K562 (cell line): ENCODE measurements around the gene PRKCSH. TPM values are rescaled to one million over a fixed set of nuclear protein-coding genes. Genes with fewer than 3 reads are reported as not detected.

Experiments used
- ARID4B ChIP-seq: sonication (generic); formaldehyde crosslinking; IDR thresholded peaks from 2 replicates; pipeline ENCODE4 v1.8.0; 2022; ENCODE audit warnings: mild to moderate bottlenecking, missing genetic modification reagents
- ETS2 ChIP-seq: IDR thresholded peaks from 2 replicates; pipeline ENCODE4 v1.6.1; 2016; ENCODE audit warnings: borderline replicate concordance, missing genetic modification characterization, mild to moderate bottlenecking, moderate library complexity, missing compliant biosample characterization; ENCODE audit not compliant: poor library complexity, severe bottlenecking
- FUS ChIP-seq: fragments of 200-400 bp; formaldehyde crosslinking; optimal IDR thresholded peaks from 2 replicates; pipeline ENCODE3; 2017; ENCODE audit warnings: low read depth, low read length
- PKNOX1 ChIP-seq: fragments of 450-650 bp; IDR thresholded peaks from 2 replicates; pipeline ENCODE4 v1.6.1; 2016
- PURB ChIP-seq: sonication (generic); formaldehyde crosslinking; IDR thresholded peaks from 2 replicates; pipeline ENCODE4 v1.9.0; 2021; ENCODE audit warnings: low read depth, mild to moderate bottlenecking, missing genetic modification reagents
- SMARCC2 ChIP-seq: fragments of 450-650 bp; IDR thresholded peaks from 2 replicates; pipeline ENCODE4 v1.6.1; 2017; ENCODE audit warnings: antibody characterized with exemption, moderate library complexity, mild to moderate bottlenecking, low read depth
- SMC3 ChIP-seq: conservative IDR thresholded peaks from 2 replicates; pipeline ENCODE4 v1.6.1; 2011; ENCODE audit warnings: low read depth, low read length, improper control_type of control experiment; ENCODE audit not compliant: insufficient read depth
- SOX6 ChIP-seq: fragments of 450-650 bp; IDR thresholded peaks from 2 replicates; pipeline ENCODE4 v1.6.1; 2014; ENCODE audit warnings: mild to moderate bottlenecking
- SPI1 ChIP-seq: IDR thresholded peaks from 2 replicates; pipeline ENCODE4 v1.6.1; 2011; ENCODE audit warnings: low read depth, low read length, control low read depth, borderline replicate concordance
- TEAD2 ChIP-seq: fragments of 450-650 bp; IDR thresholded peaks from 2 replicates; pipeline ENCODE4 v1.6.1; 2016; ENCODE audit warnings: missing genetic modification characterization, control low read depth, missing compliant biosample characterization
- TEAD4 ChIP-seq, 2 experiments: sonication (generic) in 1 of 2; formaldehyde crosslinking in 1 of 2; IDR thresholded peaks; 2 replicates each; pipeline versions ENCODE4 v1.6.1 to v1.8.0; 2012 to 2022; ENCODE audit warnings: borderline replicate concordance in 1 of 2, inconsistent platforms in 1 of 2, low read length in 1 of 2, mild to moderate bottlenecking in 1 of 2, missing genetic modification reagents in 1 of 2
- YBX1 ChIP-seq: fragments of 450-650 bp; IDR thresholded peaks from 2 replicates; pipeline ENCODE4 v1.7.1; 2016; ENCODE audit warnings: mild to moderate bottlenecking
- ZBTB33 ChIP-seq: sonication (generic); formaldehyde crosslinking; IDR thresholded peaks from 2 replicates; pipeline ENCODE4 v1.8.1; 2023; ENCODE audit warnings: mild to moderate bottlenecking, missing genetic modification reagents
- ZFP91 ChIP-seq: sonication (generic); formaldehyde crosslinking; IDR thresholded peaks from 2 replicates; pipeline ENCODE4 v1.8.0; 2022; ENCODE audit warnings: mild to moderate bottlenecking, missing genetic modification reagents
- ZNF197 ChIP-seq: fragments of 200-800 bp; sonication (Bioruptor generic); IDR thresholded peaks from 2 replicates; pipeline ENCODE4 v1.6.1; 2016; ENCODE audit warnings: low read depth, missing genetic modification characterization, missing compliant biosample characterization
- ZNF583 ChIP-seq: fragments of 250-450 bp; sonication (Bioruptor Pico); IDR thresholded peaks from 2 replicates; pipeline ENCODE4 v1.4.0; 2020
- ZNF766 ChIP-seq: fragments of 200-800 bp; sonication (Bioruptor generic); conservative IDR thresholded peaks from 2 replicates; pipeline ENCODE4 v1.6.1; 2016; ENCODE audit warnings: missing genetic modification characterization, missing compliant biosample characterization
- ZSCAN32 ChIP-seq: fragments of 450-650 bp; formaldehyde crosslinking; IDR thresholded peaks from 2 replicates; pipeline ENCODE4 v1.4.0; 2020; ENCODE audit warnings: mild to moderate bottlenecking, moderate library complexity
- polyA plus RNA-seq, 8 experiments: library from polyadenylated mRNA; depleted of rRNA in 4 of 8; stranded (reverse) in 5 of 8; unstranded in 3 of 8; fragments of >200 nt; fragmentation: Nextera tagmentation in 2 of 8; fragmentation: Illumina TruSeq in 1 of 8; extraction: Ambion mirVana in 2 of 8; extraction: Trizol in 1 of 8; gene quantifications; 2 replicates each; pipeline versions ENCODE4 v1.2.1 to v1.2.3, GENCODE V29; 2011 to 2014; ENCODE audit warnings: inconsistent platforms in 1 of 8, missing spikeins in 1 of 8
- total RNA-seq, 7 experiments: library from RNA; depleted of rRNA in 6 of 7; stranded (reverse); fragments of >200 nt in 6 of 7; fragmentation: Illumina TruSeq in 2 of 7; extraction: Trizol in 2 of 7; gene quantifications; 2 replicates each; pipeline versions ENCODE4 v1.2.1 to v1.2.3, GENCODE V29; 2011 to 2021; ENCODE audit warnings: low replicate concordance in 1 of 7

The PRKCSH gene
- total and polyA plus RNA-seq, 9 of the 15 experiments (the other 6 are each of a cell fraction or from before 2014, with no cell fraction given) = 2.3 to 297 (median 48.1) TPM

- TF ChIP-seq PKNOX1 (no peak), ZFP91 (CRISPR knock-in tag) (peak; percentile 45; the same call in 1 of the 2 replicates), SMARCC2 (no peak), ZBTB33 (peak; percentile 98), FUS (no peak), YBX1 (no peak), ZNF583 (CRISPR knock-in tag) (no peak), ZSCAN32 (CRISPR knock-in tag) (no peak), SOX6 (peak; percentile 79), ETS2 (tag) (no peak), ZNF197 (CRISPR knock-in tag) (no peak), TEAD2 (tag) (no peak), ARID4B (CRISPR knock-in tag) (peak; percentile 96), ZNF766 (CRISPR knock-in tag) (no peak), SMC3 (peak; percentile 93), TEAD4 (IDR thresholded peaks at IDR 0.05; ENCODE audit: low read length) (peak; percentile 32; the same call in 1 of the 2 replicates), TEAD4 (CRISPR knock-in tag; IDR thresholded peaks at IDR 0.05; ENCODE audit: borderline replicate concordance) (peak; percentile 99), PURB (CRISPR knock-in tag) (no peak), SPI1 (no peak)
These were observed 47.1 kb downstream of the PRKCSH start (continued) for GRCh38 chr19:11482384-11483050.
